Loucy (cell line): ENCODE measurements around the gene RPUSD1.

Experiments used
- CTCF ChIP-seq: fragments of 200-600 bp; sonication (generic); conservative IDR thresholded peaks from 2 replicates; pipeline ENCODE4 v1.5.1; 2014; ENCODE audit warnings: mild to moderate bottlenecking, antibody characterized with exemption, low read length
- EZH2phosphoT487 ChIP-seq: fragments of 200-600 bp; IDR thresholded peaks from 2 replicates; pipeline ENCODE4 v1.6.1; 2018; ENCODE audit warnings: antibody characterized with exemption, mild to moderate bottlenecking, moderate library complexity, borderline replicate concordance

- peak; percentile 42; the same call in 1 of the 2 replicates for TF ChIP-seq CTCF
- no peak for TF ChIP-seq EZH2phosphoT487
Measured at GRCh38 chr16:745739-746138, 42.4 kb downstream of the RPUSD1 start.
